Hippocampal formation (tissue), 2 donors: ENCODE results near the gene RBM8A.

Experiments used
- DNase-seq, 2 donors: peaks; one replicate each; lab custom pipeline; 2025; lab: John Stamatoyannopoulos, UW

Gene RBM8A

DNA sequence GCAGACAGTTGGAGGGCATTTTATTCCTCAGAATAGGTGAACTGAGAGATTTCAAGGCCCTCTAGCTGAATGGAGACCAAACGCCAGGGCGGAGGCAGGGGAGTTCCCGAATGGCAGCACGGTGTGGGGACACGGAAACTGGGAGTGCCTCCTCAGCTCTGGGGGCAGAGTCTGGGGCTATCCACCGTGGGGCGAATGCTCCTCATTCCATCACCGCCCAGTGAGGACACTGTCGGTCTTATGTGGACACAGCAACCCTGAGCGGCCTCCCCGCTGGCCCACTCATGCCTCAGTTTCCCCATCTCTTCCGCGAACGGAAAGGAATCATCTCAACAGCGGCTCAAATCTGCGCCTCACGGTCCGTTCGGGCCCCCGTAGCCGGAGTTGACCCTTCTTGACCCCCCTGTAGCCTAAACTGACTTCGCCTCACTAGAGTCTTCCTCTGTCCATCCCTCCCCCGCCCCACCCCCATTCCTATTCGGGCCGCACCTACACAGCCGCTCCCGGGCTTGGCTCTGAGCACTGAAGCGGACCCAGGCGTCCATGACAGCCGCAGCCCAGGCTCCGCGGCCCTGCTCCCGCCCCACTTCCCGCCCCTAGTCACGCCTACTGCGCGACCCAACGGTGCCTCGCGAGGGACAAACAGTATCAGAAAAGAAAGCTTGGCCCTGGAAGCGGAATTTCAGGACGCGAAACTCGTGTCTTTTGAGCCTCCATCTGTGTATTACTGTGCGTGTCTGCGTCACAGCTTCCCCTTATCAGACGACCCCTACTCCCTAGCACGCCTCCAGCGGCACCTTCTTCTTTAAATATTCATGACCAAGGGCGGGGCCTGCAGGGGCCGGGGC, 8.9 kb downstream of the RBM8A start, which contains the start of gene PEX11B:
Gene PEX11B, minus strand, starts transcription at position 574 of the 848 bp plus-strand sequence. Its CDS starts 29 bp downstream, at position 545.
- DNase-seq = peak; percentile 82 to 91

DNA sequence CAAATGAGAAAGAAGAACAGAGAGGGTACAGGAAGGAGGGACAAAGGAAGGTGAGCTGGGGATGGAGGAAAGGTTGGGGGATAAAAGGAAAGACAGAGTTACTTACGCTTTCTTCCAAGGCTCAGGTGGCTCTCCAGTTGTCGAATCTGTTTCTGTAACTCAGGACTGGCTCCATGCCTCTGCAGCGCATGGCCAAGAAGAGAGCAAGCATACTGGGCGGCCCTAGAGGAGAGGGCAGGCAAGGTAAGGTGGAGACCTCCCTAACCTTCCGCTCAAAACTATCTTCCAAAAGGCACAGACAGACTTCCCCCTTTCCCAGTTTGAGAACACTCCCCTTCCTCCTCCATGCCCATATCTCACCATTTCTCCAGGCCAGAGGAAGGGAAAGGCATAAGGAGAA, 9.7 kb downstream of the RBM8A start:
- no peak for DNase-seq

DNA sequence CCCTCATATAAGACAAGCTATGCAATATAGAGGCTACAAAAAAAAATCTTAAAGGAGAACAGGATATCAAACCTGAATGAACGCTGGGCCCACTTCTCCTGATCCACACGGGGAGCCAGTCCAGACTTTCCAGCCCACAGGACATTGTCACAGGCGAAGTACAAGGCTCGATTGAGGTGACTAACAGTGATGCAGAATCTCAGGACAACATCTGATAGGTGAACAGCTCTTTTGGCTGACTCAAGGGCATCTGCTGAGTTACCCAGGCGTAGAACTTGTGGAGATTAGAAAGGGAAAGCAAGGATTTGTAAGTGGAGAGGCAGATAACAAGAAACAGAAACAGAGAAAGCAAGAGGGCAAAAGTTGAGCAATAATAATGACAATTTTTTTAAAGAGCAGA, 10.5 kb downstream of the RBM8A start:
- DNase-seq = no peak

- no peak for DNase-seq
Measured at GRCh38 chr1:145912128-145912641, 15.1 kb downstream of the RBM8A start.

DNA sequence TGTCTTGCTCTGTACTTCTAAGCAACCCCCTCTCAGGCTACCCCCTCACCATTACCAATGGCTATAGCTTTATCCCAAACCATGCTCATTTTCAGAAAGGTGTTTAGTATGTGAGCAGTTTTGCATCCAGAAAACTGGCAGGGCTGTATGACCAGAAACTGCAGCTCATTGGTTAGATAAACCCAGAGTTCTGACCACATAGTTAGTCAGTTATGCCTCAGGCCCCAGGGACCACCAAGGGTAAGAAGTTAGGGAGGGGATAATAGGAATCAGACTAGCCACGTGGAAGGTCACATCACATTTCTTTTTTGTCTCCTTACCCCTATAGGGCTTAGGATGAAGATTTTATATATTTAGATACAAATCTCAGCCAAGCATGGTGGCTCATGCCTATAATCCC, 18.6 kb downstream of the RBM8A start:
- no peak for DNase-seq

GRCh38 chr1:145906954-145907753, 20.1 kb downstream of the RBM8A start:
- DNase-seq = no peak

- DNase-seq = no peak
Measured at GRCh38 chr1:145901312-145902021, 25.8 kb downstream of the RBM8A start.

- no peak for DNase-seq
Measured at GRCh38 chr1:145898756-145899155, 28.5 kb downstream of the RBM8A start.

DNA sequence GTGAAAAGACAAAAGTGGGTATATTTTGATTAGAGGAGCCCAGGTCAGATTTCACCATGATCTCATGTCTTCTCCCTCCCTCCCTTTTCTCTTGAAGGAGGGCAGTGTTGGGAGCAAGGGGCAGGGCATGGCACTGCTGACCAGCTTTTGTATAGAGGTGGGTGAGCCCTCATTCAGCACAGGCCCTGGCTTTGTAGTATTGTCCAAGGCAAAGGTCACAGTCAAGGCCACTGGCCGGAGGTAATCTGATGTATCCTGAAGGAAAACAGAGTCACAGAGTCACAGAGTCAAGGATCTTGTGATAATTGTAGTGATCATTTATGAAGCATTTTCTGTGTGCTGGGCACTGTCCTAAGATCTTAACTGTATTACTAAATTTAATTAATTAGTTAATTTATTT, 29.3 kb downstream of the RBM8A start:
- no peak for DNase-seq

GRCh38 chr1:145895471-145895870, 31.8 kb downstream of the RBM8A start:
- DNase-seq = no peak

DNA sequence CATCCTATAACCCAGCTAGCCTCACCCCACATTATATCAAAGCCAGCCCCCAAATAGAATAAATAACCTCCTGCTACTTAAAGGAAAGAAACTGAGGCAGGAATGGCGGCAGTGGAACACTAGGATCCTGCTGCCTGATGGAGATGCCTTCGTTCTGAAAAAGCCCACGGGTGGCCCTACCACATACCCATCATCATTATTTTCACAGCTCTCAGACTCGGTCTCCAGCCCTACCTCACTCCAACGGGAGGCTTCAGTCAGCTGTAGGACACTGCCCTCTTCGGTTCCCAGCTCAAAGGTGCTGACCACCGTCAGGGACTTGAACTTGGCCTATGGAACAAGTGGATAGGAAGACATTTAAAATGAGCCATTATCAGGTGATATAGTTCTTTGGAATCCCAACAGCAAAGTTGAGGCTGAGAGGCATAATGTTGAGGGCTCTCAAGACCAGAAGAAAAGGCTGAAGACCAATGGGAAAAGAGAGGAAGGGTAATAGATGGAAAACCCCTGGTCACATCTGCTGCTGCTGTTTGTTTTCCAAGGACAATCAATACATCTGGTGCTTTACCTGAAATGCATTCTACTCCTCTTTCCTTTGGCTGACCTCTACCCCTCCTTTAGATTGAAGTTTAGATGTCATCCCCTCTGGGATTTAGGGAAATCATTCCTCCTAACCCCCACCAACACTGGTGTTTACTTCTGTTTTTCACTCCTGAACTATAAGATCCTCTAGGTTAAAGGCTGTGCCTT, 33.8 kb downstream of the RBM8A start:
- no peak for DNase-seq

DNA sequence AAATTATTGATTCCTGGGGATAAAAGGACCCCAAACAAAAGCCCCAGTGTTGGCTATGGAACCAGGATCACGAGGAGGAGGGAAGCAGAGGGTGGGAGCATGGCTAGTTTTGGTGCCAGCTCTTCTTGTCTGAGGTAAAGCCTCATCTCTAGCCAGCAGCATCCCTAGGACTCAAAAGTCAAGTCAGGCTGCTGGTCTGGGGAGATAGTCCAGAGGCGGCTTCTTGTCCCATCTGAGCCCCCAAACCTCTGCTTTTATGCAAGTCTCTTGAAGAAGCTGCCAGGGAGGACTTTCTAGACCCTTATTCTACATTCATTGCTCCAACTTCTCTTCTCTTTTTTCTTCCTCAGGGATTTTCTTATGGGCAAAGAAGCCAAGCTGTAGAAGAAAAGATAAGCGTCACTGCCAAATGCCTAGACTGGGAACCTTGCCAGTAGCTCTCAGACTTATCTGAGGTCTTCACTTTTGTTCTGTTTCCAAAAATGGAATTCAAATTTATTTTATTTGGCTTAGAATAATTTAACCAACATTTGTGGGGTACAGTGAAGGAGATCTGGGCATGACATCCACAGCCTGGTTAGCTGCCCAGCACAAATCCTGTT, 34.7 kb downstream of the RBM8A start:
- DNase-seq = no peak

DNA sequence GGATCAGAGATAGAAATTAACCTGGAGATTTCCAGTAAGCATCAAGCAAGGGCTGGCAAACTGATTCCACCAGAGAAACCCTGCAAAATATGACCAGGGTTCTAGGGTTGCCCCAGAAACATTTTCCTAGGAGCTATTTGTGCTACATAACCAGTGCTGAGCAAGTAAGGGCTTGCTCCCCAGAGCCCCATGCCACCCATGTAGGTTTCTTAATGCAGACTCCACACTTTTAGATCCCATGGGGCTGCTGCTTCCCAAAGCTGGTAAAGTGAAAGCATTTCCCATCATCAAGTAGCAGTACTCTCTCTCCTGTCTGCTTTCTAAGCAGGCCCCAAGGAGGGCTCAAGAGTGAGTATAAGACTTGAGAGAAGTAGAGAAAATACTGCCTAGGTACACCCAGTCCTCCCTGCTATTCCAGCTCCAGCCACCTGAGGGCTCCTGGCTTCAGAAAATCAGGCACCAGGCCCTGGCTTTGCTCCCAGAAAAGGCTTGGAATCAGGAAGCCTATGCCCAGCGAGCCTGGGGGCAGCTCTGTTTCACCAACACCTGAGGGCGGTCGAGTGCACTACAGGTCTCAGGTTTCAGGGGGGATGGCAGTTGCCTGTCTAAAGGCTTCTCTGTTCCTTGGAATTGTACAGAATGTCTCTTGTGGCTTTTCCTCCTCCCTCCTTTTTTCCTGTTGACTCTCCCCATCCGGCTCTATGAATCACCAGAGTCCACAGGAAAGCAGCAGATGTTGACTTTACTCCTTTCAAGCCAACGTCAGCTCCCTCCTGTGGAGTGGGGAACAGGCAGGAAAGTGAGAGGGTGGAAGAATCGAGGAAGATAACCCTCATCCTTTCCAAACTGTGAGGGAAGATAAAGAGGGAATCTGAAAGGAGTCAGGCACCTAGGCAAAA, 35.4 kb downstream of the RBM8A start:
- DNase-seq = peak; percentile 80 to 90

- DNase-seq = no peak
Measured at GRCh38 chr1:145891143-145891542, 36.1 kb downstream of the RBM8A start.

GRCh38 chr1:145889722-145890121, 37.6 kb downstream of the RBM8A start:
- no peak for DNase-seq

GRCh38 chr1:145887631-145888030, 39.7 kb downstream of the RBM8A start:
- DNase-seq = no peak

DNA sequence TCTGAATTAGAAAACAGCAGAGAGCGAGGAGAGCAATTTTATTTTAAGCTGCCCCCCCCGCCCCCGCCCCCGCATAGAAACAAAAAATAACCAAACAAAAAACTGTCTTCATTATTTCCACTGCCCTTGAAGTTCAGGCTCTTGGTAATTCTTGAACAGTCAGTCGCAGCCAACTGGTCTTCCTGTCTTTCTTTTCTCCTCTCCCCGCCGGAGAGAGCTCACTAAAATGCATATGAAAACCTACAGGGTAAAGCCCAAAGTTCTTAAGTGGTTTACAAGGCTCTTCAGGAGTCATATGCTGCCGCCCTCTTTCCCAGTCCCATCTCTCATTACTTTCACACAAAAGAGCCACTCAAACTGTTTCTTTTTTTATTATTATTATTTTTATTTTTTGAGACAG, 40.5 kb downstream of the RBM8A start:
- no peak for DNase-seq

GRCh38 chr1:145886390-145886789, 40.9 kb downstream of the RBM8A start:
- no peak for DNase-seq

DNA sequence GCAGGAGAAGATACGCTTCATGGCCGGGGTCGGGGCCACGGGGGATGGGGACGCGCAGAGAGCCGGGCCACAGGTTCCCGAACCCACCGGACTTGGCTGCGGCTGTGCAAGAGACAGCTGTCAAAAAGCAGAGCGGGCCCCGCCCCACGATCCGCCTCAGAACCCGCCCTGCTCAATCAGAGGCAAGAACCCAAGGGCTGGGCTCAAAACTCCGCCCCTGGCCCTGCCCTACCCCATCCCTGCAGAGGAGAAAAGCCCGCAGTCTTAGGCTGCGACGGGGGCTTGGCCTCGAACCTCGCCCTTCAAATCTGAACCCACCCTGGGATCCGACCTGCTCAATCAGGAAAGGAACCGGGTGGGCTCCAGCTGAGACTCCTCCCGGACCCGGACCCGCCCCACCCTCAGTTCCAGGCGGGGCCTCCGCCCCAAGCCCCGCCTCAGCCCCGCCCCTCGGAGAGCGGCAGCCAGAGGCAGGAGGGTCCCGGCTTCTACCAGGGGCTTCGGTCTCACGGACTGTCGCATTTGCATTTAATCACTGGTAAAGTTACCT, 41.5 kb downstream of the RBM8A start, which contains the start of gene ANKRD35:
Gene ANKRD35, minus strand, starts transcription at position 129 of the 550 bp plus-strand sequence. Its CDS starts 108 bp downstream, at position 21.
- DNase-seq = peak; percentile 57 to 83
